Right ventricle myocardium superior (tissue), 1 donor: Measurements from ENCODE around the gene BCL10. TPM values are rescaled to one million over a fixed set of nuclear protein-coding genes. Genes with fewer than 3 reads are reported as not detected.
A peak's percentile ranks its signal among the peaks of the same experiment; 100 is the strongest.

Experiments used
- ATAC-seq: fragments of 200-7000 bp; cut with Tn5 transposase; one replicate; pipeline ENCODE4 v1.9.1; 2020; ENCODE audit warnings: mild to moderate bottlenecking; ENCODE audit not compliant: poor library complexity
- DNase-seq: peaks from one replicate; pipeline ENCODE4 v3.0.0-alpha.2; 2020
- intact Hi-C: fragments of 100-400 bp; cut with DNase I; formaldehyde crosslinking; loops from one replicate; pipeline ENCODE4 v1.11.2; 2022
- long read RNA-seq: library from polyadenylated mRNA; unstranded; transcript quantifications from one replicate; pipeline ENCODE4 v2.0.0, GENCODE V29; 2021
- total RNA-seq: library from RNA; stranded (reverse); fragmentation: NEBNext Ultra II Directional; extraction: Animal tissue kit (Norgen Biotek cat#: 25700); gene quantifications from one replicate; pipeline ENCODE4 v1.2.1, GENCODE V29; 2021
- donor health status: DM: no; HTN: yes; CAD: no; lungs with severe emphysema.

Gene BCL10
- 7.9 TPM for total RNA-seq
- long read RNA-seq, transcript BCL10-203 (3 exons, 2,833 nt): major isoform, 15 of 19 reads
- long read RNA-seq, partial matches to known transcripts: 0 of 19 reads
- long read RNA-seq, other reads (novel, unspliced or antisense): 2 of 19 reads

DNA sequence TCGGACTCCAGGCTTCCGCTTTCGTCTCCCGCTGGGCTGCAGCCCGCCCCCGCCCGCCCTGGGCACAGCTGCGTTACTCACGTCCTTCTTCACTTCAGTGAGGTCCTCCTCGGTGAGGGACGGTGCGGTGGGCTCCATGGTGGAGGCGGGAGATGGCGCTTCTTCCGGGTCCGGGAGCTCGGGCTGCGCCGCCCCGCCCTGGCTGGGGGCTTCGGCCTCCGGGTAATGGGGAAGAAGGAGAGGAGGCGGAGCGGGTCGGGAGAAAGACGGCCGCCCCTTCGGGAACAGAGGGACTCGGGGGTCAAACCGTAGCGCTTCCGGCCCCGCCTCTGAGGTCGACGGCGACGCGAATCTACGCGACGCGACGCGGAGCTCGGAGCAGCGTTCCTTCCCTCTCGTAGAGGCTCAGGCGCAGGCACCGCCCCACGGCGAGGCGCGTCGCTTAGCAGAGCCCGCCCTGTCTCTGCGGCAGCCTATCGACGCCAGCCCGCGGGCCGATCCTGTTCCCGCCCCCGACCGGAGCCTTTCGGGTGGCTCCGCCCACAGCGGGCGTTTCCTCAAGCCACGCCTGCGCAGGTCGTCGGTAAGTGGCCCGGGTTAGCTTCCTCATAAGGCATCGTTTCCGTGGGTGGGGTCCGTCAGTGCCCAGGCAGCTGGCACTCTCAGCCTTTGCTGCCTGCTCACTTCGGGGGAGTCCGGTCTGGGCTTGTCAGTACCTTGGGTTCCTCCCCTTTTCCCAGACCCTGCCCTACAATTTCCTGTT lies at the start of gene BCL10:
Gene BCL10 (minus strand): TSS at position 418 of the 763 bp plus-strand sequence. CDS start 280 bp downstream, at position 138.
- intact Hi-C loops: no loop called here
- DNase-seq: peak; percentile 99
- peak; percentile 98 for ATAC-seq

DNA sequence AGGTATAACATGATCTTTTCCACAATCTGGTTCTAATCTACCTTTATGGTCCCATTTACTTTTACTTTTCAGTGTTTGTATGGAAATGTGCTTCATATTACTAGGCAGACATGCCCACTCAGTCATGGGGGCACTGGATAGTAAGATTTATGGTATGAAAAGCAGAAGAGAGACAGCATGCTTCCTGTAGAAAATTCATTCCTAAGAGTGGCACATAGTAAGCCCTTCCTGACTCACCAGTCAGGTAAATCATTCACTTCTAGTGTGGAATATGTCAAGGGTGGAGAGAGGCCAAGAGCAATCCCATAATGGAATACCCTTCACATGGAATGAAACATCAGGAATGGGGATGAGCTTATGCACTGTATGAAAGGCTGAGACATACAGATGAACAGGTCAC lies 49.5 kb upstream of the BCL10 start:
- ATAC-seq (no peak), DNase-seq (no peak)
- intact Hi-C loops: no loop called here

- intact Hi-C loops: no loop called here
- no peak for DNase-seq
- peak; percentile 42 for ATAC-seq
Measured at GRCh38 chr1:85323770-85324169, 47.3 kb upstream of the BCL10 start.

GRCh38 chr1:85322655-85323054 lies 46.2 kb upstream of the BCL10 start:
- ATAC-seq (no peak), DNase-seq (no peak)
- intact Hi-C loops: no loop called here

GRCh38 chr1:85321237-85321964 lies 45.0 kb upstream of the BCL10 start:
- intact Hi-C loops: no loop called here
- DNase-seq (no peak), ATAC-seq (no peak)

- no peak for DNase-seq
- intact Hi-C loops: no loop called here
- no peak for ATAC-seq
Measured at GRCh38 chr1:85320371-85321131, 44.1 kb upstream of the BCL10 start.

DNA sequence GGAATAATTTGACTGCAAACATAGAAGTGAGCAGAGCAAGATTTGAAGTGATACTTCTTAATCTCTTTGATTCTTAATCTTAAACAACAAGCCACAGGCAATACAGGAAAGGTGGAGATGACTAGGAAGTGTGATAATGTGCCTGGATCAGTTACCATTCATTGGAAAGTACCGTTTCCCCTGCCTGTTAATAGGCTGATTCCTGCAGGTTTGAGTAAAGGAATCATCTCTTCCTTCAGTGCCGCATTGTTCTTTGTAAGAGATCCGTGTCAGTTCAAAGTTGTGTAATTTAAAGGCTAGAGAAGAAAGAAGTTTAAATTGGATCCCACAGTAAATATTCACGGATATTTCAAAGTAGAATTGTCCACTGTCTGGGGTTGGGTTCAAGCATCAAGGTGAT lies 43.5 kb upstream of the BCL10 start:
- DNase-seq (no peak), ATAC-seq (no peak)
- intact Hi-C loops: no loop called here

DNA sequence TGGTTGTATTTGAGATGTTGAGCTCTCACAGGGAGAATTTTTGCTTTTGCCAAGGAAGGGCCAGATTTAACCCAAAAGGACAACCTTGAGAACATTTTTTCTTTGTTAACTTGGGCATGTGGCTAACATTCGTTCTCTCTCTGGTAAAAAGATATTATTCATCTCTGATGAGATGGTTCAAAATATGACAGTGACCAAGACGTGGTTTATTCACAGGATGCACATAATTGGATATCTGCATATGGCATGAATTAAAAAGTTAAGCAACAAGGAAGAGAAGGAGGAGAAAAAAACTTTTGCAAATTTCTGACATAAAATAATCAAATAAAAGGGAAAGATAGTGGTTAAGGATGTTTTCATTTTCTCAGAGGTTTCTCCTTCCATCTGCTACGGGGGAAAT lies 43.1 kb upstream of the BCL10 start:
- intact Hi-C loops: no loop called here
- no peak for DNase-seq
- no peak for ATAC-seq

DNA sequence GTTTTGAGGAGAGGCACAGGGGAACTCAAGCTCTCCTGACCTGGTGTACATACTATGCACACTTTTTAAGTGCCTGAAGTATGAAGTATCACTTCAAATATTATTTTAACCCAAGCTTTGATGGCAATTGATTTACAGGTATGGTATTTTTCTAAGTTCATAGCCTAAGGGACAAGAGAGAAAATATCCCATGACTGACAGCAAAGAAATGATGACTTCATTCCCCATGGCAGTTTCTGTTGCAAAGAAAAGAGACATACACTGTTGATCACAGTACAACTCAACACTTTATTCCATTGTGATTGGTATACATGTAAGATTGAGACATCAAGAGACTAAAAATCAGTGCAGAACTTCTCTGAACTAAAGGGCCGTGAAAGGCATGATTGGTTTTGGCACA lies 41.8 kb upstream of the BCL10 start:
- no peak for DNase-seq
- ATAC-seq: no peak
- intact Hi-C loops: no loop called here

- DNase-seq (no peak), ATAC-seq (no peak)
- intact Hi-C loops: no loop called here
Measured at GRCh38 chr1:85317560-85317959, 41.1 kb upstream of the BCL10 start.

DNA sequence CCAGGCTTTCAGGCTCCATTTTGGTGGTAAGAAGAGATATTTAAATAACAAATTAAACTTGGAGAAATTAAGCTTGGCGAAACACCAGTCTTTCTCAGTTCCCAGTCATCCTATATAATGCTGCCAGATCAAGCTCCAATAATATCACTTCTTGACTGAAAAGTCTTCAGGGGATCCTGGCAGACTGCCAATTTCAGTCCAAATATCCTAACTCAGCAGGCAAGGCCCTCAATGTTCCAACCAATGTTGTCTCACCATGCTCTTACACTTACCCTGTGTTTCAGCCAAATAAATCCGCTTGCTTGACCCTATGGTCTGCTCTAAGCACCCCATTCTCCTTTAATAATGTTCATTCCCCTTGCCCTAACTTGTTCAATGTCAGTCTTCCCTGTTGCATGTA lies 39.9 kb upstream of the BCL10 start:
- intact Hi-C loops: no loop called here
- ATAC-seq (no peak), DNase-seq (no peak)

DNA sequence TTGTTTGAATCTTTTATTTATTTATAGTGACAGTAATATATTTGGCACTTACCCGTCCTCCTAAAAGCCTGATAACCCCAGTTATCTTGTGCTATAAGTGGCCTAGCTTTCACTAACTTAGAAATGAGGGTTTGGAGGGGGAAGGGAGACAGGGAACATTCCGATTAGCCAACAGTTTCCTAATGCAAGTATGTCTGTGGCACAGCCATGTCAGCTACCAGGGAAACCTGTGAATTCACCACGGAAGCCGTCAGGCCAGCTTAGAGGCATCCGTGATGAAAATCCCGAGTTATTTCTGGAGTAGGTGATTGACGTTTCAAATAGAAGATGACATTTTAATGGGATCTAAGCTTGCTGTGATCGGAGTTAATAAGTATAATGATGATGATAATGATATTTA lies 39.4 kb upstream of the BCL10 start:
- ATAC-seq (peak; percentile 87), DNase-seq (no peak)
- intact Hi-C loops: no loop called here

- DNase-seq (no peak), ATAC-seq (no peak)
- intact Hi-C loops: no loop called here
Measured at GRCh38 chr1:85314726-85315125, 38.3 kb upstream of the BCL10 start.

GRCh38 chr1:85313888-85314696 lies 37.7 kb upstream of the BCL10 start:
- DNase-seq: no peak
- peak; percentile 86 for ATAC-seq

DNA sequence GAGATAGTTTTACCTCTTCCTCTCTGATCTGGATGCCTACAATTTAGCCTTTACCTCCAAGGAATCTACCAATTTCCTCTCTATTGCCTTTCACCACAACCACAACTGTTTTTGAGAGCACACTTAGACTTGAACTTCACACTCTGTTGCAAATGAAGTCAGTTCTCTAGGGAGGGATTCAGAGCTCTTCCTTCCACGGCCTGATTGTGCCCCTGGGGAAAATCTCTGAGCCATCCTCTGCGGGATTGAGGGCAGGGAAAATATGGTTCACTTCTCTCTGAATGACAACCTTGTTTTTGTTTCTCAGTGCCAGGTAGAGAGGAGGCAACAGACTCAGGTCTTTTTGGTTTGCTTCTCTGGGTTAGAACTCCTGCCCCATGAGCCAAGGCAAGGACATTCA lies 35.4 kb upstream of the BCL10 start:
- intact Hi-C loops: no loop called here
- ATAC-seq: no peak
- no peak for DNase-seq

More at GRCh38 chr1:85313888-85314696, 37.7 kb upstream of the BCL10 start:
- intact Hi-C loops: no loop called here

DNA sequence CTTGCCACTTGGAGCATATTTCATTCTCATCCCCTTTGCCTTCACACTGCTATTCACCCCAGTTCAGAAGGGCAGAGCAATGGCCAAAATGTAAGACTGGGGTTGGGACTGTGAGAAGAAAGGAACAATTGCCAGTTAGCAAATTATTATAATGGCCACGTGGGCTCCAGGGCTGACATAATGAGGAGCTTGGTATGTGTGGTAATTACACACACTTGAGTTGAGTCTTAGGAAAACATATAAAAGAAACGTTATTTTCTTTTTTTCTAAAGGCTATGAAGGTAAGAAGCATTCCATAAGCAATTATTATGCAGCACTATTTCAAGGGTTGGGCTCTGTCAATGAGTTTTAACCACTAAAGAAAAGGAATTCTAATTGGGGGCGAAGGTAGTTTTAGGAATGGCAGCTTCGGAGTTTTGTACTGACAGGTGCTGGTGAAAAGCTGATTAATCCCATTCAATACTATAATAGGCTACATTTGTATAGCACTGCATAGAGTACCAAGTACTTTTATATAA lies 32.5 kb upstream of the BCL10 start:
- ATAC-seq (no peak), DNase-seq (no peak)
- intact Hi-C loops: loop anchor here (5.0 kb wide), 3 partner anchors 88 to 383 kb away; no protein-coding TSS in a partner anchor

- DNase-seq: peak; percentile 92
- ATAC-seq: peak; percentile 99
- intact Hi-C loops: loop anchor here (2.0 to 5.0 kb wide), 4 partner anchors 89 to 384 kb away; no protein-coding TSS in a partner anchor
Measured at GRCh38 chr1:85307987-85308832, 31.8 kb upstream of the BCL10 start.
